ENCODE data around the gene RTN4R.

- TF ChIP-seq CTCF (IDR thresholded peaks at IDR 0.05) (no peak), REST (IDR thresholded peaks at IDR 0.05; ENCODE audit: insufficient read depth in 1 of 2, low read depth in 2 of 2, low read length in 1 of 2) (no peak), POLR2AphosphoS5 (IDR thresholded peaks at IDR 0.05; ENCODE audit: low read depth, low read length) (no peak), SIN3A (IDR thresholded peaks at IDR 0.05; ENCODE audit: borderline replicate concordance, insufficient read depth, low read depth, low read length) (no peak)
Measured at GRCh38 chr22:20224256-20224626, 43.9 kb downstream of the RTN4R start.

Measured in Panc1 (cell line).